Activated naive CD4-positive, alpha-beta T cell treated with anti-CD3 and anti-CD28 coated beads, Interleukin-2, amount 10 ng/mL, durations not matched to agents 7 days and 5 days (primary cell): ENCODE measurements around the gene PPP1R14C.
"Not testable (repeated sequence)": the region's sequence is repeated elsewhere in the genome, so short reads cannot be mapped to it uniquely, and the experiment has no call there.

ENCODE experiments used
- CTCF ChIA-PET: fragments of 350-600 bp; sonication (Branson Sonifier 250); formaldehyde crosslinking; loops from one replicate; lab custom pipeline; 2021; ENCODE audit warnings: antibody characterized with exemption; lab: Charles Lee
- DNase-seq: peaks from one replicate; pipeline ENCODE4 v3.0.0-alpha.2; 2020
- H3K27ac Mint-ChIP-seq: one replicate; pipeline ENCODE4 v1.8.0; 2021; ENCODE audit warnings: mild to moderate bottlenecking, moderate library complexity, mixed read lengths
- H3K27me3 Mint-ChIP-seq: one replicate; pipeline ENCODE4 v1.8.0; 2021; ENCODE audit warnings: mild to moderate bottlenecking, mixed read lengths
- H3K36me3 Mint-ChIP-seq: one replicate; pipeline ENCODE4 v1.8.0; 2021; ENCODE audit warnings: mixed read lengths
- H3K4me1 Mint-ChIP-seq: one replicate; pipeline ENCODE4 v1.8.0; 2021; ENCODE audit warnings: mixed read lengths
- H3K4me3 Mint-ChIP-seq: one replicate; pipeline ENCODE4 v1.8.0; 2021; ENCODE audit warnings: mild to moderate bottlenecking, moderate library complexity, mixed read lengths
- H3K9me3 Mint-ChIP-seq: one replicate; pipeline ENCODE4 v1.8.0; 2021; ENCODE audit warnings: mixed read lengths

Gene PPP1R14C

GRCh38 chr6:150126641-150127291 is 16.1 kb upstream of the PPP1R14C start:
- Mint-ChIP-seq H3K27me3 (peaks cover 9% of the 10 kb centered on the region), H3K9me3 (no peaks in the 10 kb centered on the region), H3K4me3 (no peak overlapping the region), H3K36me3 (no peaks in the 10 kb centered on the region), H3K27ac (no peak overlapping the region), H3K4me1 (no peaks in the 10 kb centered on the region)
- no peak for DNase-seq
- CTCF ChIA-PET: interaction anchor here (0.6 kb wide), 1 partner anchor 23 kb away, joined by 3 read pairs; no protein-coding TSS in a partner anchor

GRCh38 chr6:150128425-150128824 is 14.4 kb upstream of the PPP1R14C start:
- Mint-ChIP-seq H3K4me1 (no peaks in the 10 kb centered on the region), H3K4me3 (no peak overlapping the region), H3K27ac (no peak overlapping the region), H3K27me3 (peaks cover 9% of the 10 kb centered on the region), H3K36me3 (no peaks in the 10 kb centered on the region), H3K9me3 (no peaks in the 10 kb centered on the region)
- DNase-seq: no peak
- CTCF ChIA-PET: no interaction called here

GRCh38 chr6:150129616-150130505 is 13.0 kb upstream of the PPP1R14C start:
- H3K4me1 Mint-ChIP-seq: no peaks in the 10 kb centered on the region
- no peak overlapping the region for H3K27ac Mint-ChIP-seq
- peaks cover 9% of the 10 kb centered on the region for H3K27me3 Mint-ChIP-seq
- H3K36me3 Mint-ChIP-seq: no peaks in the 10 kb centered on the region
- CTCF ChIA-PET: interaction anchor here (0.6 kb wide), 1 partner anchor 9 kb away, joined by 3 read pairs; no protein-coding TSS in a partner anchor
- DNase-seq: no peak
- no peak overlapping the region for H3K4me3 Mint-ChIP-seq
- no peaks in the 10 kb centered on the region for H3K9me3 Mint-ChIP-seq

GRCh38 chr6:150133686-150134085 is 9.2 kb upstream of the PPP1R14C start:
- Mint-ChIP-seq H3K4me3 (no peak overlapping the region), H3K4me1 (no peaks in the 10 kb centered on the region), H3K27me3 (peaks cover 24% of the 10 kb centered on the region), H3K9me3 (peaks cover 5% of the 10 kb centered on the region), H3K27ac (no peak overlapping the region), H3K36me3 (no peaks in the 10 kb centered on the region)
- CTCF ChIA-PET: no interaction called here
- DNase-seq: no peak

GRCh38 chr6:150134280-150134920 is 8.4 kb upstream of the PPP1R14C start:
- H3K4me1 Mint-ChIP-seq: no peaks in the 10 kb centered on the region
- CTCF ChIA-PET: no interaction called here
- DNase-seq: no peak
- peaks cover 5% of the 10 kb centered on the region for H3K9me3 Mint-ChIP-seq
- H3K36me3 Mint-ChIP-seq: no peaks in the 10 kb centered on the region
- H3K27me3 Mint-ChIP-seq: peaks cover 26% of the 10 kb centered on the region
- H3K4me3 Mint-ChIP-seq: no peak overlapping the region
- no peak overlapping the region for H3K27ac Mint-ChIP-seq

- H3K27ac Mint-ChIP-seq, H3K36me3 Mint-ChIP-seq, H3K4me1 Mint-ChIP-seq, CTCF ChIA-PET, H3K9me3 Mint-ChIP-seq, DNase-seq, H3K4me3 Mint-ChIP-seq: not testable (repeated sequence)
- peaks cover 41% of the 10 kb centered on the region for H3K27me3 Mint-ChIP-seq
Observed at GRCh38 chr6:150137711-150138110, 5.1 kb upstream of the PPP1R14C start.

GRCh38 chr6:150138638-150139037 is 4.2 kb upstream of the PPP1R14C start:
- peaks cover 6% of the 10 kb centered on the region for H3K4me1 Mint-ChIP-seq
- peaks cover 50% of the 10 kb centered on the region for H3K27me3 Mint-ChIP-seq
- CTCF ChIA-PET: interaction anchor here (0.6 kb wide), 1 partner anchor 9 kb away, joined by 3 read pairs; no protein-coding TSS in a partner anchor
- DNase-seq: no peak
- H3K4me3 Mint-ChIP-seq: no peak overlapping the region
- no peak overlapping the region for H3K27ac Mint-ChIP-seq
- peaks cover 5% of the 10 kb centered on the region for H3K9me3 Mint-ChIP-seq
- H3K36me3 Mint-ChIP-seq: no peaks in the 10 kb centered on the region

GRCh38 chr6:150139533-150139932 is 3.3 kb upstream of the PPP1R14C start:
- Mint-ChIP-seq H3K27me3 (peaks cover 59% of the 10 kb centered on the region), H3K27ac (no peak overlapping the region), H3K9me3 (peaks cover 5% of the 10 kb centered on the region), H3K4me3 (no peak overlapping the region), H3K36me3 (no peaks in the 10 kb centered on the region), H3K4me1 (peaks cover 12% of the 10 kb centered on the region)
- DNase-seq: no peak
- CTCF ChIA-PET: no interaction called here

GRCh38 chr6:150140236-150140969 is 2.4 kb upstream of the PPP1R14C start:
- Mint-ChIP-seq H3K27me3 (peaks cover 67% of the 10 kb centered on the region), H3K9me3 (peaks cover 5% of the 10 kb centered on the region), H3K27ac (no peak overlapping the region), H3K4me3 (no peak overlapping the region), H3K4me1 (peaks cover 12% of the 10 kb centered on the region), H3K36me3 (no peaks in the 10 kb centered on the region)
- no peak for DNase-seq
- CTCF ChIA-PET: no interaction called here

- CTCF ChIA-PET: no interaction called here
- Mint-ChIP-seq H3K4me1 (peaks cover 12% of the 10 kb centered on the region), H3K4me3 (peak overlapping the region; percentile 47), H3K36me3 (no peaks in the 10 kb centered on the region), H3K27me3 (peaks cover 77% of the 10 kb centered on the region), H3K27ac (no peak overlapping the region), H3K9me3 (peaks cover 5% of the 10 kb centered on the region)
- no peak for DNase-seq
Observed at GRCh38 chr6:150142097-150142669, 661 bp upstream of the PPP1R14C start.

GRCh38 chr6:150143516-150144293 is 861 bp downstream of the PPP1R14C start:
- peaks cover 82% of the 10 kb centered on the region for H3K27me3 Mint-ChIP-seq
- no peak for DNase-seq
- no peak overlapping the region for H3K4me3 Mint-ChIP-seq
- peaks cover 12% of the 10 kb centered on the region for H3K4me1 Mint-ChIP-seq
- no peak overlapping the region for H3K27ac Mint-ChIP-seq
- H3K9me3 Mint-ChIP-seq: no peaks in the 10 kb centered on the region
- CTCF ChIA-PET: interaction anchor here (1.0 to 2.1 kb wide), 2 partner anchors 63 to 252 kb away, joined by 5 to 6 read pairs; no protein-coding TSS in a partner anchor
- no peaks in the 10 kb centered on the region for H3K36me3 Mint-ChIP-seq

- peaks cover 12% of the 10 kb centered on the region for H3K4me1 Mint-ChIP-seq
- no peaks in the 10 kb centered on the region for H3K36me3 Mint-ChIP-seq
- peaks cover 84% of the 10 kb centered on the region for H3K27me3 Mint-ChIP-seq
- no peak overlapping the region for H3K27ac Mint-ChIP-seq
- H3K4me3 Mint-ChIP-seq: peak overlapping the region; percentile 13
- no peak for DNase-seq
- CTCF ChIA-PET: interaction anchor here (1.0 to 2.1 kb wide), 2 partner anchors 64 to 251 kb away, joined by 5 to 6 read pairs; no protein-coding TSS in a partner anchor
- H3K9me3 Mint-ChIP-seq: no peaks in the 10 kb centered on the region
Observed at GRCh38 chr6:150144294-150144868, 1.5 kb downstream of the PPP1R14C start.
